Ovary (tissue), 3 donors: ENCODE results near the gene NFKB2.

Experiments
- CTCF ChIP-seq, 3 donors: fragments of 450-650 bp in 2 of 3; fragments of 200-600 bp in 1 of 3; IDR thresholded peaks; one replicate each; pipeline versions ENCODE4 v1.5.1 to v1.8.0; 2016 to 2022; ENCODE audit warnings: antibody characterized with exemption in 3 of 3, mild to moderate bottlenecking in 1 of 3
- EP300 ChIP-seq: sonication (generic); formaldehyde crosslinking; IDR thresholded peaks from one replicate; pipeline ENCODE4 v1.6.1; 2017; ENCODE audit warnings: antibody characterized with exemption
- POLR2A ChIP-seq: fragments of 450-650 bp; IDR thresholded peaks from one replicate; pipeline ENCODE4 v1.6.1; 2017; ENCODE audit warnings: antibody characterized with exemption, mild to moderate bottlenecking, moderate library complexity
- donor health status: DM: no; HTN: no; CAD: no.

- TF ChIP-seq CTCF (IDR thresholded peaks at IDR 0.05) (no peak), POLR2A (no peak), EP300 (no peak)
Measured at GRCh38 chr10:102420181-102420713, 24.7 kb downstream of the NFKB2 start.
